ENCODE measurements around the gene TNNC1.

Gene TNNC1

DNA sequence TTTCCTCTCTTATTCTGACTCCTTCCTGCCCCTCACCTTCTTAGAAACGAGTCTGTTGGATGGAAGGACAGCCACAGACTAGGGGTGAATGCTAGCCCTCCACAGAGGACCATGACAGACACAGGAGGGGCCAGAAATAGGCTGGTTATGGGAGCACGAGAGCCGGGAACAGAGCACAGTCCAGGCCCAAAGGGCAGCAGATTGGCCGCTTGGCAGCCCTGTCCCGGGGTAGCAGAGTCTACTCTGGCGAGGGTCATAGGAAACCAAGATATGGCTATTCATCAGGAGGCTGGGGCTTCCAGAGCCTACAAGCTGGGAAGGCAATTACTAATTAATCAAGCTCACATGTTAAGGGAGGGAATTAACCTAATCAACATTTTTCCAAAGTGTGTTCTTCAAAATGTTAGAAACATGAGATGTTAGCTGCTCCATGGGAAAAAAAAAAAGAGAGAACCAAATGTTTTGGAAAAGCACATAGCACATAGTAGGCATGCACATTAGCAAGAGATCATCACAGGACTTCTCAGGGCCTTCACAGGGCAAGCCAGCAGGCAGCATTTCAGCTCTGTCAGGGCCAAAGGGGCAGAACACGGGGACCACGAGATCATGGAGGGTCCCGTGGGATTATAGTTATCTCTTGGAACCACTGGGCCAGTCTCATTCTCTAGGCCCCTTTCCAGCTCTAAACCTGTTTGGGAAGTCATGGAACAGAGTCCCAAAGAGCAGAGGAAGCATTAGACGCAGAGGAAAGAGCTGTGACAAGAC, 22.2 kb downstream of the TNNC1 start:
- no peak for TF ChIP-seq POLR2A (IDR thresholded peaks at IDR 0.05; ENCODE audit: low read depth, low read length)
- FAIRE-seq (no peak), DNase-seq (ENCODE audit: insufficient read length, low spot score) (no peak)

DNA sequence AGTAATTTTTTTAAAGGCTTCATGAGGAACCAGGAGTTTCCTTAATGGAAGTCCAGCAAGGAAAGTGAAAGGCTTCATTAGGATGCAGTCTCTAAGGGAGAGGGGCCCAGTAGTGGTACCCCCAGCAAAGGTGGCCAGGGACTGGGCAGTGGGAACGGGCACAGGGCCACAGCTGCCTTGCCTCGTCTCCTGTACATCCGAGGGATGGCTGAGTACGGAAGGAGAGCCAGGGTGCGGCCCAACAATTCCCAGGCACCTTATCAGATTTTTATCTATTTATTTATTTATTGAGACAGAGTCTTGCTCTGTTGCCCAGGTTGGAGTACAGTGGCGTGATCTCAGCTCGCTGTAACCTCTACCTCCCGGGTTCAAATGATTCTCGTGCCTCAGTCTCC, 23.4 kb downstream of the TNNC1 start:
- no peak for DNase-seq (ENCODE audit: insufficient read length, low spot score)
- no peak for FAIRE-seq
- TF ChIP-seq POLR2A (IDR thresholded peaks at IDR 0.05; ENCODE audit: low read depth, low read length) = no peak

DNA sequence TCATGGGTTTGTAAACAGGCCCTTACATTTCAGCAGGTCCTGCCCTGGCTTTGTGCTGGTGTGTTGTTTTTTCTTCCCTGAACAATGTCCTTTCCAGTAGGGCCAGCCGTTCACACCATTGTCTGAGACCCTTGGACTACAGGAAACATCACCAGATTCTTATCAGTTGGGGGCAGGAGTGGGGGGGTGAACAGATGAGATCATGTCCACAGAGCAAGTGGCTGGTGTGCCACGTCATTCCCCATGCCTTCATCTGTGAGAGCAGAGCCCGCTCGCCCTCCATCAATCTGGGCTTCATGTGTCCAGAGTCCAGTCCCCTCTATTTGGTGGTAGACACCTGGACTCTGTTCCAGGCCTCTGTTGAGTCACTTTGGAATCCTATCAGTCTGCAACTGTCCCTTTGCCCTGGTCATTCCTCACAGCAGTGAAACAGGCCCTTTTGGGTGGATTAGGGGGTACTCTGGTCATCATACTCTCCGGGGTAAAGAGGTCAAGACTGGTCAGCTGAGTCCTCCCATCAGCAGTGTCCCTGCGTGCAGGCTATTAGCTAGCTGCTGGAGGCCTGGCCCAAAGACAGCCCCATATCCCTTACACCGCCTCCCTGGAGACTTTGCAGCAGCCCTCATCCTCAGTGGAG, 23.9 kb downstream of the TNNC1 start:
- FAIRE-seq (no peak), DNase-seq (ENCODE audit: insufficient read length, low spot score) (no peak)
- TF ChIP-seq POLR2A (IDR thresholded peaks at IDR 0.05; ENCODE audit: low read depth, low read length) = no peak

DNA sequence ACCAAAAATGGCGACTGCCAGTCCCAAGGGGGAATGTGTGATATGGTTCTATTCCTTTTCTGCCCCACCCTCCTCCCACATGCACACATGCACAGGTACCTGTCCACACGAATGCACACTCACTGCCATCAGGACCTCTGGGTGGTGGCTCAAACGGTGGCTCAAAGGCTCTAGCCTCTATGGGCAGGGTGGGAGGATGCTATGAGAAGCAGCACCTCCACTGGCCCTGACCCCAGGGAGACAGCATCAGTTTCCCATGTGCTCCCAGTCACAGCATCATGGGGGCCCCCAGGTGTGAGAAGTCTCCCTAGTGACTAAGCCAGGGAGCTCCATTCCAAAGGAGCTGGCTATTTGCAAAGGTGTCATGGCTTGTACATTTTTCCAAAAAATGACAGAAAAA, 24.8 kb downstream of the TNNC1 start:
- DNase-seq (ENCODE audit: insufficient read length, low spot score) (no peak), FAIRE-seq (no peak)
- TF ChIP-seq POLR2A (IDR thresholded peaks at IDR 0.05; ENCODE audit: low read depth, low read length) = no peak

DNA sequence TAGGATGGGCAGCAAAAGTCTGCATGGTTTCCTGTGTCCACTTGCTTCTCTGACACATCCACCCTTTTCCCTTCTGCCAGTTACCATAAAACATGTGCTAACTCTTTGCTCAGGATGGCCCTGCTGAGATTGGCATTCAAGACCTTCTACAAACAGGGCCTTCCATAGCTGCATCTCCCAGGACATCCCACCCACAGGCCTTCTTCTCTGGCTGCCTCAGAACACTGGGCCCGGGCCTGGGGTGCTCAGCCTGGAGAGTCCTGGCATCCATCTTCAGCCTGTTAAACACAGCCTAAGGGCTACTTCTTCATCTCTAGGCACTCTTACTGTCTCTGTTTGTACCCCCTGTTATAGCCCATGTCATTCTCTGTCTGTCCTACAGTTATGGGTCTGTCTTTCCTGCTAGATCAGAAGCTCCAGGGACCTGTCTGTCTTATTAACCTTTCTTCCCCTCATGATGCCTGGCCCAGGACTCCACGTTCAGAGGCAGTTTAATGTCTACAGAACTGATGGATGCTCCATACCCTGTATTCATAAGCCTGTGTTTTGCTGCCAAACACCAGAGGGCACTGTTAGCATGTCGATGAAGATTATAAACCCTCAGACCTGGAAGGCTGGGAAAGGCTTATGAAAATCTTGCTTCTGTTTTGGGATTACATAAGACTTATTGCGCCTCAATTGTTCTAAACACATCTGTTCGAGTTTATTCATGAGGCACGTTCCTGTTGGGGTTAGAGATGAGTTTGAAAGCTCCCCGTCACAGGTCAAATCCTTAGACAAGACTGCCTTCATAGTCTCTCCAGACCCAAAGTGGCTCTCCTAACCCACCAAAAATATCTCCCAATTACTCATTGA, 25.5 kb downstream of the TNNC1 start:
- TF ChIP-seq POLR2A (IDR thresholded peaks at IDR 0.05; ENCODE audit: low read depth, low read length) = no peak
- FAIRE-seq = peak; percentile 80
- peak; percentile 57 for DNase-seq (ENCODE audit: insufficient read length, low spot score)

DNA sequence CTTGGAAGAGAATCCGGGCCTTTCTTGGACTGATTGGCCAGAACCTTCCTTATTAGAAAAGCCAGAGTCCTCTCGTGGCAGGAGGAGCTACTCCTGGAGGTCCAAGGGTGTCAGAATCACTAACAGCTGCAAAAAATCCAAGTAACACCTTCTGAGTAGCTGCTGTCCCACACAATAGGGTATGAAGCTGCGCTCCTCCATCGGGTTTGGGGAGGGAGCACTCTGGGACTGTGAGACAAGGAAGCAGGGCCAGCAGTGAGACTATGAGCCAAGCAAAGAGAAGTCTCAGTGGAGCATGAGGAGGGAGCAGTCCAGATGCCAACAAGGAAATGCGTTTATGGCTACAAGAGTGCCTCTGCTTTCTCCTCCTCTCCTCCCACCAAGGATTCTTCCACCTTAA, 30.7 kb downstream of the TNNC1 start:
- DNase-seq (ENCODE audit: insufficient read length, low spot score) = no peak
- no peak for FAIRE-seq
- no peak for TF ChIP-seq POLR2A (IDR thresholded peaks at IDR 0.05; ENCODE audit: low read depth, low read length)

DNA sequence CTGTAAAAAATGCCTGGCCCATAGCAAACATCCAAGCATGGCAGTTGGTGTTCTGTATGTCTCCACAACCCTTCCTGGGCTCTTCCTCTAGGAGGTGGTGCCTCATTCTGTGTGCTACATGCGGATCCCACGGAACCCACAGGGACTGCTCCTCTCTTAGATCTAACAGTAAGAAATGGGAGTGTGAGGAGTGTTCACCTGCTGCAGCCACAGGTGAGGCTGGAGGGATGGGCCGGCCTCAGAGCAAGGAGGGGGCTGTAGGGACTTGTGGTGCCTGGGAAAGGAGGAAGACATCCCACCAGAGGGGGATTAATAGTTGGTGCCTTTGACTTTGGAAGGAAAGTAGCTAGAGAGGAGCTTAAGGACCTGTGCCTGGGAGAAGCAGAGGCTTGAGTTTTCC, 31.2 kb downstream of the TNNC1 start:
- FAIRE-seq = no peak
- no peak for DNase-seq (ENCODE audit: insufficient read length, low spot score)
- TF ChIP-seq POLR2A (IDR thresholded peaks at IDR 0.05; ENCODE audit: low read depth, low read length) = no peak

DNA sequence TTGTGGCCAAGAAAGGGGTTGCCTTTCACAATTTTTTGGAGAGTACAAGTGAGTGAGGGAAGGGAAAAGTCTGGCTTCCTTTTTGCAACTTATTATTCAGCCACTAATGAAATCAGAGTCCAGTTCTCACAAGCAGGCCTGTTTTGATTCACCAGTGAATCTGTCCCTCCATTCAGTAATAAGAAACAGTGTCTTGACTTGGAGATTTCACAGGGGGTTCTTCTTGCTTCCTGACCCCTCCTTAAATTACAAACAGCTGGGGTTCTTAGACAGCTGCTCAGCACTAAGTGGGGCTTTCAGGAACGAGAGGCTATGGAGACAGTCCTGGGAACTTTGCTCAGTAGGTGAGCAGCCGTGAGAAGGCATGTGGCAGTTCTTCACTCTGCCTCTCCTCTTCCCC, 33.5 kb downstream of the TNNC1 start:
- FAIRE-seq = no peak
- no peak for TF ChIP-seq POLR2A (IDR thresholded peaks at IDR 0.05; ENCODE audit: low read depth, low read length)
- no peak for DNase-seq (ENCODE audit: insufficient read length, low spot score)

DNA sequence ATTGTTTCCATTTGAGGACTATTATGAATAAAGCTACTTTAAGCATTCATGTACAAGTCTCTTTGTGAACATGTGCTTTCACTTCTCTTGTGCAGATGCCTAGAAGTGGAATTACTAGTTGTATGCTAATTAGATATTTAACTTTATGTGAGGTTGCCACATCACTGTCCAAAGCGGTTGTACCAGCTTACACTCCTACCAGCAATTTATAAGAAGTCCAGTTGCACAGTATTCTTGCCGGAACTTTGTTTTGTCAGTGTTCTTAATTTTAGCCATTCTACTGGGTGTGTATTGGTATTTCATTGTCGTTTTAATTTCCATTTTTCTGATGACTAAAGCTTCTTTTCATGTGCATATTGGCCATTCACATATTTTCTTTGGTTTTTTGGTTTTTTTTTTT, 38.0 kb downstream of the TNNC1 start:
- no peak for TF ChIP-seq POLR2A (IDR thresholded peaks at IDR 0.05; ENCODE audit: low read depth, low read length)
- FAIRE-seq (no peak), DNase-seq (ENCODE audit: insufficient read length, low spot score) (no peak)

DNA sequence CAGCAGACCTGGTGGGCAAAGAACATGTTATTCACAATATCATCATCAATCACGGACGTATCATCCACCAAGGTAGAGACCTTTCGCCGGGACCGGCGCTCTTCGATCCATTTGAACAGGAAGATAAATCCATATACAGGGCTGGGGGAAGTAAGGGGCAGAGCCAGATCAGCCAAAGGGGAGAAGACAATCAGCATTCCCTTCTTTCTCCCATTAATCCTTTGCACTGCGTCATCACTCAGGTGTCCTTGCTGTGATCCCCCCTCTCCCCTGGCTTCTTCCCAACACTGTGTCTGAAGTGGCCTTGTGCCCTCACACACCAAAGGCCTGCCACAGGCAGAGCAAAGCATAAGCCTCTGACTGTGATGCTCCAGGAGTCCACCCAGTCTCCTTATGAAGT, 45.4 kb downstream of the TNNC1 start:
- no peak for FAIRE-seq

DNA sequence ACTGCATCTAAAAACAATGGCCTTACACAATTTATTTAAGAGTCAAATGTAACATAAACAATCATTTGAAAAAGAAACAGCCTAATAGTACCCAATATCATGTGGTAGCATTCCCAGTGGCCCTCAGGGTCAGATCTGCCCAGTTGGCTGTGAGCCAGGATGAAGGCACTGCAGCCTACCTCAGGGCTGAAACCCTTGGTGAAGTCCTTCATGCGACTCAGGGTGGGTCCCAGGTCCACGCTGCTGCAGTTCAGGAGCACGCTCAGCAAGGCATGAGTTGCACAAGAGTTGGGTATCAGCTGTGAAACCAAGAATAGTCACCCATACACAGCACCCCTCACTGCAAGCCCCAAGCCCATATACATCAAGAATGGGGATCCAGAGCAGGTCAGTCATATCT, 46.1 kb downstream of the TNNC1 start:
- DNase-seq (ENCODE audit: insufficient read length, low spot score) (no peak), FAIRE-seq (no peak)
- no peak for TF ChIP-seq POLR2A (IDR thresholded peaks at IDR 0.05; ENCODE audit: low read depth, low read length)

More for the DNA sequence above, 45.4 kb downstream of the TNNC1 start:
- no peak for TF ChIP-seq POLR2A (IDR thresholded peaks at IDR 0.05; ENCODE audit: low read depth, low read length)
- DNase-seq (ENCODE audit: insufficient read length, low spot score) = no peak

DNA sequence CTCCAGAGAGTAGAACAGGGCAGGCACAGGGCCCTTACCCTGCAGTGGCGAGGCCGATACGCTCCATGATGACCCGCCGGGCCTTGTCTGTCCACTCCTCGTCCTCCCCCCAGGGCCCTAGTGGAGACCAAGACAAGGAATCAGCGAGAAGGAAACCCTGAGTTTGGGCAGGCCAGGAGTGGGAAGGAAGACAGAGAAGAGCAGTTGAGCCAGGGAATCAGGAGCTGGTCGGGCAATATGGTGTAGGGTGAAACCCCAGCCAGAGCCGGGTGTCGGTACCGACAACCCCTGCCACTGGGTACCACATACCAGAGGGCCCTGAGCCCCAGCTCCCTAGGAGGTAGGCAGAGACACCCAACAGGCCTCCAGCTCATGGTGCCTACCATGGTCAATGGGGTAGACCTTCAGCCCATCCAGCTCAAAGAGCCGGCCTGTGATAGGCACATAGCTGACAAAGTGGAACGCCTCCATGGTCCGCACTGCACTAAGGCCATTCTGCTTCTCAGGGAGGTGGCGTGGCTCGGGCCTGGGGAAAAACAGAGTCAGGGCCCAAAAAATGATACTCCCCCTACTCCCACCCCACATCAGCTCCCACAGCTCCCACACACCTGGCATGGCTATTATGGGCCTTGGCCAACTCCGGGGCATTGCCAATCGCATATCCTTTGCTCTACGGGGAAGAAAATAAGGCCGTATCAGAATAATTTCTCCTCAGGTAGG, 46.9 kb downstream of the TNNC1 start:
- DNase-seq (ENCODE audit: insufficient read length, low spot score) (no peak), FAIRE-seq (no peak)
- no peak for TF ChIP-seq POLR2A (IDR thresholded peaks at IDR 0.05; ENCODE audit: low read depth, low read length)

DNA sequence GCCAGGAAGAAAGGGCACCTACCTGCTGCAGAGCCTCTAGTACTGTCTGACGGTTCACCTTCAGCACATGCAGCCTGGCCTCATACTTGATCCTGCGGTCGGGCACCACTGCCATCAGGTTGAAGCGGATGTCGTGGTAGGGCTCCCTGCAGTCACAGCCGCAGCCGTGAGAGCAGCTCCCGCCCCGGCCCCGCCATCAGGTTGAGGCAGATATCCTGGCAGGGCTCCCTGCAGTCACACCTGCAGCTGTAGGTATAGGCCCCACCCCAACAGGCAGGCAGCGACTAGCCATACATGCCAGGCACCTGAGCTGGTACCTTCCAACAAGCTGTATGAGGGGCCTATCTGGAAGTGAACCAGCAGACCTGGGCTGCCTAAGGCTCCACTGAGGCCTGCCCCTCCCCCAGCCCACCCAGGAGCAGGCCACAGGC, 47.6 kb downstream of the TNNC1 start:
- DNase-seq (ENCODE audit: insufficient read length, low spot score) (no peak), FAIRE-seq (no peak)
- TF ChIP-seq POLR2A (IDR thresholded peaks at IDR 0.05; ENCODE audit: low read depth, low read length) = no peak
